Gastroesophageal sphincter (tissue), 3 donors: Measurements from ENCODE around the gene PARD3B.

Source experiments
- CTCF ChIP-seq, 4 experiments: fragments of 200-600 bp in 2 of 4; fragments of 450-650 bp in 2 of 4; sonication (generic) in 1 of 4; IDR thresholded peaks; one replicate each; pipeline ENCODE4 v1.5.1; 2017 to 2019; ENCODE audit warnings: antibody characterized with exemption in 4 of 4, mild to moderate bottlenecking in 2 of 4, moderate library complexity in 2 of 4
- POLR2A ChIP-seq, 2 donors: fragments of 450-650 bp; IDR thresholded peaks; one replicate each; pipeline ENCODE4 v1.6.1; 2017; ENCODE audit warnings: antibody characterized with exemption in 2 of 2, mild to moderate bottlenecking in 2 of 2, moderate library complexity in 1 of 2

GRCh38 chr2:205115511-205115910 is 570.2 kb downstream of the PARD3B start:
- TF ChIP-seq CTCF (IDR thresholded peaks at IDR 0.05) (no peak), POLR2A (IDR thresholded peaks at IDR 0.05) (no peak)
